ENCODE measurements around the gene KCNH8.

The KCNH8 gene

DNA sequence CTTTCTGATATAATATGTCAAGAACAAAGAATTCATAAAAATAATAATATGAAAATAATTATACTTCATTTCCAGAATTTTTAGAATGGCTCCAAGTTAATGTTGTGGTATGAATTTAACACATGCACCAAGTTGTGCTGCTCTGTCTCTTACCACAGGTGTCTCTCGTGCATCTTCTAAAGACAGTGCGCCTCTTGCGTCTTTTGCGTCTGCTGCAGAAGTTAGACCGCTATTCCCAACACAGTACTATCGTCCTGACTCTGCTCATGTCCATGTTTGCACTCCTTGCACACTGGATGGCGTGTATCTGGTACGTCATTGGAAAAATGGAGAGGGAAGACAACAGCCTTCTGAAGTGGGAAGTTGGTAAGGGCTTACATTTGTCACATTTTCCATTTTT, 246.6 kb downstream of the KCNH8 start:
- H3K4me3 ChIP-seq (ENCODE audit: low read length) = no peak overlapping the region
- TF ChIP-seq, protein P1, sequence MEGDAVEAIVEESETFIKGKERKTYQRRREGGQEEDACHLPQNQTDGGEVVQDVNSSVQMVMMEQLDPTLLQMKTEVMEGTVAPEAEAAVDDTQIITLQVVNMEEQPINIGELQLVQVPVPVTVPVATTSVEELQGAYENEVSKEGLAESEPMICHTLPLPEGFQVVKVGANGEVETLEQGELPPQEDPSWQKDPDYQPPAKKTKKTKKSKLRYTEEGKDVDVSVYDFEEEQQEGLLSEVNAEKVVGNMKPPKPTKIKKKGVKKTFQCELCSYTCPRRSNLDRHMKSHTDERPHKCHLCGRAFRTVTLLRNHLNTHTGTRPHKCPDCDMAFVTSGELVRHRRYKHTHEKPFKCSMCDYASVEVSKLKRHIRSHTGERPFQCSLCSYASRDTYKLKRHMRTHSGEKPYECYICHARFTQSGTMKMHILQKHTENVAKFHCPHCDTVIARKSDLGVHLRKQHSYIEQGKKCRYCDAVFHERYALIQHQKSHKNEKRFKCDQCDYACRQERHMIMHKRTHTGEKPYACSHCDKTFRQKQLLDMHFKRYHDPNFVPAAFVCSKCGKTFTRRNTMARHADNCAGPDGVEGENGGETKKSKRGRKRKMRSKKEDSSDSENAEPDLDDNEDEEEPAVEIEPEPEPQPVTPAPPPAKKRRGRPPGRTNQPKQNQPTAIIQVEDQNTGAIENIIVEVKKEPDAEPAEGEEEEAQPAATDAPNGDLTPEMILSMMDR (conservative IDR thresholded peaks at IDR 0.05; ENCODE audit: low read length) = no peak
- no peak for DNase-seq (ENCODE audit: low read depth)

DNA sequence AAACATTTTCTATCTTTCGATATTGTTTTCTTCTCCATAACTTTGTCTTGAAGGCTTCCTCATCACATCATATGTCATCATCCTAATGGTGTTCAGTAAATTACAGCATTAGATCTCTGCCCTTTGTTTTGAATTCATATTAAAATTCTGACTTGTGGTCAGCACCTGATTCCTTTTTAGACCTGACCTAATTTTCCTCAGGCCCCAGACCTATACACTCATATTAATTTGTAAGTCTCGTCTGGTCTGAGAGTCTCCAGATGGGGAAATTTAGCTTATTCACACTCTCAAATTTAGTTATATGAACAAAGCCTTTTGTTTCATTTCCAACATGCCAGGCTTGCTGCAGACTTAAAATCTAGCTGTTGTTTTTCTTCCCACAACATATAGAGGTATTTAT, 248.4 kb downstream of the KCNH8 start:
- DNase-seq (ENCODE audit: low read depth) = no peak
- H3K4me3 ChIP-seq (ENCODE audit: low read length) = no peak overlapping the region
- TF ChIP-seq, protein P1 (conservative IDR thresholded peaks at IDR 0.05; ENCODE audit: low read length) = no peak

DNA sequence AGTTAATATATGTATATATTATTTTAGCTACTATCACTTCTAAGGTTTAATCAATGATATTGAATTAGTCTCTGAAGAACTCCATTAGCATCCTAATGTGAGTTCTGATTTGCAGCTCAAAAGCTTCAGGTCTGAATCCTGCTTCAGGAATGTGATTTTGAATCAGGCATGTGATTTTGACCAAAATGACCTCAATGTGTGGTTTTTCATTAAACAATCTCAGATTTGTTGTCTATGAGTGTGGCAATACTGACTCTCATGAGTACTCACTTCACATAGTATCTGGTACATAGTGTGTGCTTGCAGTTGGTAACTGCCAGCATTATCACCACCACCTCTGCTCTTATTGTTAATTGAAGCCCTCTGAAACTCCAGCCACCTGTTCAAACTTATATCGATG, 251.0 kb downstream of the KCNH8 start:
- DNase-seq (ENCODE audit: low read depth) = no peak

DNA sequence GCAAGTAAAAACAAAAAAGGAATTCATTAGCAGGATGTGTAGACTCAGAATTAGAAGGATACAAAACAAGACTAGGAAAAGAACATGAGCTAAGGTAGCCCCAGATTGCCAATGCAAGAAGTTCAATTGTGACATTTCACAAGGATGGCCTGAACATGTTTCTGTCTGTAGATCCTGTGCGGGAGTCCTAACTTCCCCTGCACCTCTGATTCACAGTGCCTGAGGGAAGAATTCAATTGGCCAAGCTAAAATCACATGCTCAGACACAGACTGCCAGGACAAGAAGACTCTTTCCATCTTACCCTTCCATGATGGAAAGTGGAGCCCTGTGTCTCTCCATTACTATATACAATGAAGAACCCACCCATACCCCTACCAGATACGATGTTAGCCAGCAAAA, 251.5 kb downstream of the KCNH8 start:
- no peak for DNase-seq (ENCODE audit: low read depth)
- no peak overlapping the region for H3K4me3 ChIP-seq (ENCODE audit: low read length)
- TF ChIP-seq, protein P1 (conservative IDR thresholded peaks at IDR 0.05; ENCODE audit: low read length) = no peak

More for the DNA sequence above, 251.0 kb downstream of the KCNH8 start:
- H3K4me3 ChIP-seq (ENCODE audit: low read length) = no peak overlapping the region
- TF ChIP-seq, protein P1 (conservative IDR thresholded peaks at IDR 0.05; ENCODE audit: low read length) = no peak

DNA sequence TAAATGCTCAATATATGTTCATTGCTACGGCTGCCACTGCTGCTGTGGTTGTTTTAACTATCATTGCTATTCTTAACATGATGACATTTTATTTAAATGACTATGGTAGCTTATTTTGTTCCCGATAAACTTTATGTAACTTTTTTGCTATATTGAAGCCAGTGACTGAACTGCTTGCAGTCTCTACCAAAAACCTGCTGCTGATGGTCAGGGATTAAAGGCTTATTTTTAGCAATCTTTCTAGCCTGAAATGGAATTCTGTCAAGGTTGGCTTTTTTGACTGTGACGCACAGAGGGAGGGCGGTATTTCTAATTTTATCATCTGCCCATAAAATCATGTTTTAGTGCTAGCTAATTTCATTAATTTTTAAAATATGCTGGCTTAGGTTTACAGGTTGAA, 271.8 kb downstream of the KCNH8 start:
- DNase-seq (ENCODE audit: low read depth) = no peak
- TF ChIP-seq, protein P1 (conservative IDR thresholded peaks at IDR 0.05; ENCODE audit: low read length) = no peak
- no peak overlapping the region for H3K4me3 ChIP-seq (ENCODE audit: low read length)

DNA sequence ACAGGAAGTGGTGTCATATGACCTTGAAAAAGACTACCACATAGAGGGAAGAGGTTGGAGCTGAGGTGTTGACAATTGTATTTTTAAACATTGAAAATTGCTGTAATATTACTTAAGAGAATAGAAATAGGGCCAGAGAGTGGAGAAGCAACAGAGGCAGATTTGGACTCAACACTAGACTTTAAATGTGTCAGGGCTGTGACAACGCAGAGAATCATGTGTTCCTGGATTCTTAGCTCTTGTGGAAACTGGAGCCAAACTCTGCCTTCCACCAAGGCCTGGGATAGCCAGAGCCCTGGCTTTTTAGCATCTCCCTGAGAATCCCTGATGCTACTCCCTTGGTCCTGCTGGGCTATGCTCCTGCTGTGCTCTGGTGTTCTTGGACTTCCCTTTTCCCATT, 277.5 kb downstream of the KCNH8 start:
- TF ChIP-seq, protein P1 (conservative IDR thresholded peaks at IDR 0.05; ENCODE audit: low read length) = no peak
- no peak overlapping the region for H3K4me3 ChIP-seq (ENCODE audit: low read length)
- no peak for DNase-seq (ENCODE audit: low read depth)

DNA sequence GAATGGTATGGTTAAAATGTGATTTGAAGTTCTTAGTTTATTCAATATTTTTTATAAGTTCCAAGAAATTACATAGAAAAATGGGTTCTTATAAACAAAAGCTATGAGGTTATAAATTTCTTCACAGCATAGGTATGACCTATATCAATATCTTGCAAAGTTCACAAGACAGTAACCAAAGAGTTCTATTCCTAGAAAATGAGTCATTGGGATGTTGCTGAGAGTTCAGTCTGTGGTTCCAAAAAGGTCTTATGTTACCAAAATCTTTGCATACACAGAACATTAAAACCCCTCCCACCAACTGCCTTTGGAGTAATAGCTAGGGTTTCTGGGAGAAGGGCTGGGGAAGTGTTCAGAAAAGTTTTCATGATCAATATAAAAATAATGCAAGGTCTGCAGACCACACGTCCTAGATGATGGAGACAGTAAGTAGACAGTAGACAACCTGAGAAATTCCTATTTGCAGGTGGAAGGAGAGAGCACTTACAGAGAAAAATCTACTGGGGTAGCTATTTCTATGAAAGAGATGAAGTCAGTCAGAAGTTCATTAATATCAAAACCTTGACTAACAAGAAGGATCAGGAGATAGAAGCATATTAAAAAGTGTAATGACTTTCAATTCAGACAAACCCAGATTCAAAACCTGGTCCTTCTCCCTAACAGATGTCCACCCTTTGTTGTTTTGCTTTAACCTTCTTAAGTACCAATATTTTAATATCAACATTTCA, 279.3 kb downstream of the KCNH8 start:
- H3K4me3 ChIP-seq (ENCODE audit: low read length) = no peak overlapping the region
- DNase-seq (ENCODE audit: low read depth) = no peak
- TF ChIP-seq, protein P1 (conservative IDR thresholded peaks at IDR 0.05; ENCODE audit: low read length) = no peak

Measured in AG10803 (cell line).